ENCODE measurements around the gene CTNND1.

CTNND1 gene

DNA sequence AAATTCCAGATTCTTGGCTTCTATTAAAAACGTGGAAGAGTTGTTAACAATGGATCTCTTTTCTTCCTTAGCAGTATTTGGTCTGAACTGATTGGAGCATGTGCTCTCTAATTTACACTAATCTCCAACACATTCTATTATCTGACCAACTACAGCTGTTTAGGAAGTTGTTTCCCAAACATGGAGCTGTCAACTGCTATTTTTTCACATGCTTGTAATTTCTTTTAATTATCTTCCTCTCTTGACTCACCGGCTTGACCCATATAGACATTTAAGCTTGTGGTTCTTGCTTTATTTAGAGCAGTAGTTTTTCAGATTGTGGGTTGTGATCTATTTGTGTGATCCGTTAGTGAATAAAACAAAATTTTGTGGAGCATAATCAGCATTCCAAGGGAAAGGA, 40.8 kb downstream of the CTNND1 start:
- no peak for TF ChIP-seq SPI1 (IDR thresholded peaks at IDR 0.05; ENCODE audit: low read depth, low read length)
- no peak for TF ChIP-seq POLR2A (IDR thresholded peaks at IDR 0.05; ENCODE audit: low read depth, low read length)
- TF ChIP-seq POLR2AphosphoS5 (IDR thresholded peaks at IDR 0.05; ENCODE audit: low read depth, low read length): no peak
- TF ChIP-seq TAF1 (IDR thresholded peaks at IDR 0.05; ENCODE audit: low read depth, low read length): no peak
- no peak for TF ChIP-seq POU2F2 (IDR thresholded peaks at IDR 0.05; ENCODE audit: low read depth, low read length)
- TF ChIP-seq PAX5 (IDR thresholded peaks at IDR 0.05; ENCODE audit: insufficient read depth, low read length, severe bottlenecking): no peak
- DNase-seq (ENCODE audit: insufficient read length, low spot score) (no peak), FAIRE-seq (no peak)

DNA sequence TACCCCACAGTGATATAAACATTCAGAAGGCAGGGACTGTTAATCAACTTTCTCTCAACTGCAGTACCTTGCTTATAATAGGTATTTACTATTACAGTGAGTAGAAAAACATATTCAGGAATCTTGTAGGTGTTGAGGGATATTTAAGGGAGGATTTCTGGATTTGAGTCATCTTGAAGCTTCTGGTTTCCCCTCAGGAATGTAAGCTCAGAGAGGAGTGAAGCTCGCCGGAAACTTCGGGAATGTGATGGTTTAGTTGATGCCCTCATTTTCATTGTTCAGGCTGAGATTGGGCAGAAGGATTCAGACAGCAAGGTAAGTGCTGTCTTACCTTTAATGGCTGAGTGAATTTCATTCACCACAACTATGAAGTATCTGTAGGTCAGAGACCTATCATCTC, 42.9 kb downstream of the CTNND1 start:
- FAIRE-seq (no peak), DNase-seq (ENCODE audit: insufficient read length, low spot score) (no peak)
- no peak for TF ChIP-seq PAX5 (IDR thresholded peaks at IDR 0.05; ENCODE audit: insufficient read depth, low read length, severe bottlenecking)
- TF ChIP-seq POU2F2 (IDR thresholded peaks at IDR 0.05; ENCODE audit: low read depth, low read length): no peak
- no peak for TF ChIP-seq SPI1 (IDR thresholded peaks at IDR 0.05; ENCODE audit: low read depth, low read length)

DNA sequence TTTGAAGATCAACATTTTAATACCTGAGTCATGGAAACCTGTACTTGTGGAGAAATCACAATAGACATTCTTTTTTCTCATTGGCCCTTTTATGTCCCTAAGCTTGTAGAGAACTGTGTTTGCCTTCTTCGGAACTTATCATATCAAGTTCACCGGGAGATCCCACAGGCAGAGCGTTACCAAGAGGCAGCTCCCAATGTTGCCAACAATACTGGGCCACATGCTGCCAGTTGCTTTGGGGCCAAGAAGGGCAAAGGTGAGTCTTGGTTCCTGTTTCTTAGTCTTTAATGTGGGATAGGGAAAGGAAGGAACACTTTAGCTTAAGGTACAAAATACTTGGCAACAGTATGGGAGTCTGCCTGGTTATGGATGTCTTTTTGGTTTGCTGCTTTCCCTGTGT, 44.2 kb downstream of the CTNND1 start:
- DNase-seq (ENCODE audit: insufficient read length, low spot score) (no peak), FAIRE-seq (no peak)

DNA sequence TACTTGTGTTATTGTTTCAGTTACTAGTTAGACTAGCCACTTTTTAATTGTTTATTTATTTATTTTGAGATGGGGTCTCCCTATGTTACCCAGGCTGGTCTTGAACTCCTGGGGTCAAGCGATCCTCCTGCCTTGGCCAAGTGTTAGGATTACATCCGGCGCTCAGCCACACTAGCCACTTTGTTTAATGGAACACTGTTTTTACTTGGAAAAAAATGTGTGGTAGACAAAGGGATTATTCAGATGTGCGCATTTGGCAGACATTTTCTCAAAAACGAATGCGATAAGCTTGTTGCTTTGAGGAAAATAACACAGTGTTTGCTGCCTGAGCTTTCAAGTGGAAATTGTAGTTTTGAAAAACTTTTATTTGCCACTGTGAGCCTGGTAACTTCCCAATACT, 51.0 kb downstream of the CTNND1 start:
- FAIRE-seq: no peak
- TF ChIP-seq TAF1 (IDR thresholded peaks at IDR 0.05; ENCODE audit: low read depth, low read length) (no peak), PAX5 (IDR thresholded peaks at IDR 0.05; ENCODE audit: insufficient read depth, low read length, severe bottlenecking) (no peak), SPI1 (IDR thresholded peaks at IDR 0.05; ENCODE audit: low read depth, low read length) (no peak), POLR2AphosphoS5 (IDR thresholded peaks at IDR 0.05; ENCODE audit: low read depth, low read length) (no peak), POLR2A (IDR thresholded peaks at IDR 0.05; ENCODE audit: low read depth, low read length) (no peak), POU2F2 (IDR thresholded peaks at IDR 0.05; ENCODE audit: low read depth, low read length) (no peak)
- no peak for DNase-seq (ENCODE audit: insufficient read length, low spot score)

More for the DNA sequence above, 44.2 kb downstream of the CTNND1 start:
- TF ChIP-seq PAX5 (IDR thresholded peaks at IDR 0.05; ENCODE audit: insufficient read depth, low read length, severe bottlenecking): no peak
- TF ChIP-seq TAF1 (IDR thresholded peaks at IDR 0.05; ENCODE audit: low read depth, low read length): no peak
- no peak for TF ChIP-seq POU2F2 (IDR thresholded peaks at IDR 0.05; ENCODE audit: low read depth, low read length)
- TF ChIP-seq POLR2A (IDR thresholded peaks at IDR 0.05; ENCODE audit: low read depth, low read length): no peak
- TF ChIP-seq SPI1 (IDR thresholded peaks at IDR 0.05; ENCODE audit: low read depth, low read length): no peak
- no peak for TF ChIP-seq POLR2AphosphoS5 (IDR thresholded peaks at IDR 0.05; ENCODE audit: low read depth, low read length)

DNA sequence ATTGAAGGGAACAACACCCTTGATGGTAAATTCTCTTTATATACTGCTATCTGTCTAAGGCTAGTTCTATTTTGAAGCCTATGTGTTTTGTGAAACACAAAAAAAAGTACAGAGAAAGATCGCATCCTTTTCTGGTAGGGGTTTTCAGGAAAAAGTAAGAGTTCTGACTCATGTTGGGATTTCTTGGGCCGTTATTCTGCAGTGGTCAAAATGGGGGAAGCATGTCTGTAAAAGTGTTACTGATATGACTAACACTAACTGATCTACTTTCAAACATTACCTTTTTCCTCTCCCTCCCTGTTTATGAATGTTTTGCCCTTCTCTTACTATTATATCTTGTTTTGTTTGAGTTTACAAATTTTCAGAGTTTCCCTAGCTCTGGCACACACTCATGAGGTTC, 53.9 kb downstream of the CTNND1 start:
- DNase-seq (ENCODE audit: insufficient read length, low spot score): no peak
- FAIRE-seq: no peak
- TF ChIP-seq POLR2AphosphoS5 (IDR thresholded peaks at IDR 0.05; ENCODE audit: low read depth, low read length) (no peak), POU2F2 (IDR thresholded peaks at IDR 0.05; ENCODE audit: low read depth, low read length) (no peak), TAF1 (IDR thresholded peaks at IDR 0.05; ENCODE audit: low read depth, low read length) (no peak), POLR2A (IDR thresholded peaks at IDR 0.05; ENCODE audit: low read depth, low read length) (no peak), SPI1 (IDR thresholded peaks at IDR 0.05; ENCODE audit: low read depth, low read length) (no peak), PAX5 (IDR thresholded peaks at IDR 0.05; ENCODE audit: insufficient read depth, low read length, severe bottlenecking) (no peak)

DNA sequence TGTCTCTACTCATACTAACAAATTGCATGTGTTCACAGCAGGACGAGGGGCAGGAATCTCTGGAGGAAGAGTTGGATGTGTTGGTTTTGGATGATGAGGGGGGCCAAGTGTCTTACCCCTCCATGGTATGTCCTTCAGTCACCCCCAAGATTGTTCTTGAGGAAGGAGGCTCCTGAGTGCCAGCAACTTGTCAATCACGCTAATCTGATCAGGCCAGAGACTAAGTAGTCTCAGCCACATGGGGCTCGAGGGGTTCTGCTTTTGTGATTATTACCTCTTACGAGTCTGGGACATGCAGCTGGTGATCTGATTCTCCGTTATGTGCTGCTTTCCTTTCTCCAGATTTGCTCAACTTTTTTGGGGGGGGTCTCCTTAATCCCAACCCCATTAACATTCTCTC, 54.3 kb downstream of the CTNND1 start:
- TF ChIP-seq SPI1 (IDR thresholded peaks at IDR 0.05; ENCODE audit: low read depth, low read length) (no peak), PAX5 (IDR thresholded peaks at IDR 0.05; ENCODE audit: insufficient read depth, low read length, severe bottlenecking) (no peak), POLR2A (IDR thresholded peaks at IDR 0.05; ENCODE audit: low read depth, low read length) (no peak), TAF1 (IDR thresholded peaks at IDR 0.05; ENCODE audit: low read depth, low read length) (no peak), POU2F2 (IDR thresholded peaks at IDR 0.05; ENCODE audit: low read depth, low read length) (no peak), POLR2AphosphoS5 (IDR thresholded peaks at IDR 0.05; ENCODE audit: low read depth, low read length) (no peak)
- no peak for DNase-seq (ENCODE audit: insufficient read length, low spot score)
- no peak for FAIRE-seq

DNA sequence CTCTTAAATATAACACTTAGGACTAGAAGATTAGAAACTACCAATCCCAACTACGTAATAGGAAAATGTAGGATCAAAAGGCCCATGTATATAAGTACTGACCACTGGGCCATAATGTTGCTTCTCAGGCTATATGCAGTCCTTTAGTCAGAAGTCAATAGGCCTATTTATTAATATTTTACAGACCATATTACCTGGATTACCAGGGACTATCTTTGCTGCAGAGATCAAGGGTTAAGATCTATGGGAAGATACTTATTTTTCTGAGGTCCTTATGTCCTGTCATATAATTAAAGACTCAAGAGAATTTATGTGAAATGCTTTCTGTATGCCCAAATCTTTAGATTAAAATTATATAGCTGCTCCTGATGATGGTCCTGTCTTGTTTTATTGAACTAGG, 57.2 kb downstream of the CTNND1 start:
- DNase-seq (ENCODE audit: insufficient read length, low spot score) (no peak), FAIRE-seq (no peak)
- TF ChIP-seq POLR2AphosphoS5 (IDR thresholded peaks at IDR 0.05; ENCODE audit: low read depth, low read length): no peak
- TF ChIP-seq POLR2A (IDR thresholded peaks at IDR 0.05; ENCODE audit: low read depth, low read length): no peak
- no peak for TF ChIP-seq POU2F2 (IDR thresholded peaks at IDR 0.05; ENCODE audit: low read depth, low read length)
- TF ChIP-seq TAF1 (IDR thresholded peaks at IDR 0.05; ENCODE audit: low read depth, low read length): no peak
- no peak for TF ChIP-seq PAX5 (IDR thresholded peaks at IDR 0.05; ENCODE audit: insufficient read depth, low read length, severe bottlenecking)
- no peak for TF ChIP-seq SPI1 (IDR thresholded peaks at IDR 0.05; ENCODE audit: low read depth, low read length)

DNA sequence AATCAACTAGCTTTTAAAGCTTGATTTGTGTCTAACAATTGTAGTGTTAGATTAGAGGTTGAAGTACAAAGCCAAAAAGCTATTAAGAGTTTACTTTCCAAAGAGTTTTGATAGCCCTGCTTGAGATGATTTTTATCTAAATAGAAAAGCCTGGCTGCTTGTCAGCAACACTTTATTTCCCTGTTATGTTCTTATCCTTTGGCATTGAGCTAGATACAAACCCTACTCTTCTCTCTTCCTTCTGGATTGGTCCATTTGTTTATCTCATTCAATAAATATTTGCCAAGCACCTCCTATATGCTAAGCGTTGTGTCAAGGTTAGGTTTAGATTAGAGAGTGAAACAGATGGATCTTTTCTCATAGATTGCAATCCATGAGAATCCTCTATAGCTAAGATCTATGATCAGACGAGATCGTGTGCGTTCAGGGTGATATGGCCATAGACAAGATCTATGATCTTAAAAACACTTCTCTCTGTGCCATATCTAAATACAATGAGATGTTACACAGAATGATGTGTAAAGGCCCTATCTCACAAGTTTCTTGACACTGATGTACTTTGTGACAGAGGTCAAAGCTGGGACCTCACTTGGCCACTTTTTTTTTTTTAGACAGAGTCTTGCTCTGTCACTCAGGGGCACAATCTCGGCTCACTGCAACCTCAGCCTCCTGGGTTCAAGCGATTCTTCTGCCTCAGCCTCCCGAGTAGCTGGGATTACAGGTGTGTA, 57.8 kb downstream of the CTNND1 start:
- TF ChIP-seq POLR2AphosphoS5 (IDR thresholded peaks at IDR 0.05; ENCODE audit: low read depth, low read length) (no peak; the same call in 1 of the 2 replicates), POLR2A (IDR thresholded peaks at IDR 0.05; ENCODE audit: low read depth, low read length) (no peak), SPI1 (IDR thresholded peaks at IDR 0.05; ENCODE audit: low read depth, low read length) (no peak), PAX5 (IDR thresholded peaks at IDR 0.05; ENCODE audit: insufficient read depth, low read length, severe bottlenecking) (no peak), TAF1 (IDR thresholded peaks at IDR 0.05; ENCODE audit: low read depth, low read length) (no peak), POU2F2 (IDR thresholded peaks at IDR 0.05; ENCODE audit: low read depth, low read length) (no peak)
- no peak for FAIRE-seq

DNA sequence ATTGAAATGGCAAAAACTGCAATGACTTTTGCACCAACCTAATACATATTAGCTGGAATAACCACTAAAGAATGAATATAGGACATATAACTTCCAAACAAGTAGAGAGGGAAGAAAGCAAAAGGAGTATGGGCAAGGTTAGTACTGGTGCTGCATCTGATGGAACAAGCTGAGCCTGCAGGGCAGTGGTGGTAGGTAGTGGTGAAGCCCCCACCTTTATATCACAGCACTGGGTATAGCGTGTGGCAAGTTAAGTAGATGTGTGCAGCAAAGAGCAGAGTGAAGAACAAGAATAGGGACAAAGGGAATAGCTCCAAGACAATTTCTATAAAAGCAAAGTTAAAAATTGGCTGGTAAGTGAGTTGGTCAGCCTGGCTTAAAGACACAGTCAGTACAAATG, 62.3 kb downstream of the CTNND1 start:
- TF ChIP-seq SPI1 (IDR thresholded peaks at IDR 0.05; ENCODE audit: low read depth, low read length) (no peak), TAF1 (IDR thresholded peaks at IDR 0.05; ENCODE audit: low read depth, low read length) (no peak), PAX5 (IDR thresholded peaks at IDR 0.05; ENCODE audit: insufficient read depth, low read length, severe bottlenecking) (no peak), POLR2AphosphoS5 (IDR thresholded peaks at IDR 0.05; ENCODE audit: low read depth, low read length) (no peak), POU2F2 (IDR thresholded peaks at IDR 0.05; ENCODE audit: low read depth, low read length) (no peak), POLR2A (IDR thresholded peaks at IDR 0.05; ENCODE audit: low read depth, low read length) (no peak)
- FAIRE-seq: no peak
- DNase-seq (ENCODE audit: insufficient read length, low spot score): no peak

More for the DNA sequence above, 57.8 kb downstream of the CTNND1 start:
- no peak for DNase-seq (ENCODE audit: insufficient read length, low spot score)
